Type B pancreatic cell (in vitro differentiated cells): ENCODE results near the gene TUFM. TPM values are rescaled to one million over a fixed set of nuclear protein-coding genes. Genes with fewer than 3 reads are reported as not detected.

ENCODE experiments used
- DNase-seq: peaks from one replicate; pipeline ENCODE4 v3.0.0; 2021; ENCODE audit warnings: mixed read lengths; ENCODE audit not compliant: unreplicated experiment; ENCODE audit errors: extremely low spot score
- H3K27ac Mint-ChIP-seq: 2 replicates; pipeline ENCODE4 v1.8.0; 2021; ENCODE audit warnings: mild to moderate bottlenecking, mixed read lengths
- H3K27me3 Mint-ChIP-seq: 2 replicates; pipeline ENCODE4 v1.8.0; 2021; ENCODE audit warnings: mixed read lengths
- H3K36me3 Mint-ChIP-seq: 2 replicates; pipeline ENCODE4 v1.8.0; 2021; ENCODE audit warnings: mixed read lengths
- H3K4me1 Mint-ChIP-seq: one replicate; pipeline ENCODE4 v1.8.0; 2021; ENCODE audit warnings: mixed read lengths; ENCODE audit not compliant: unreplicated experiment
- H3K4me3 Mint-ChIP-seq: 2 replicates; pipeline ENCODE4 v1.8.0; 2021; ENCODE audit warnings: mild to moderate bottlenecking, mixed read lengths
- H3K9me3 Mint-ChIP-seq: 2 replicates; pipeline ENCODE4 v1.8.0; 2021; ENCODE audit warnings: mixed read lengths
- CTCF ChIP-seq: fragments of 200-600 bp; sonication (generic); conservative IDR thresholded peaks from 2 replicates; pipeline ENCODE4 v1.5.0; 2021; ENCODE audit warnings: antibody characterized with exemption, mild to moderate bottlenecking
- total RNA-seq: library from RNA; stranded (reverse); gene quantifications from 2 replicates; pipeline ENCODE4 v1.2.1, GENCODE V29; 2021; ENCODE audit warnings: low replicate concordance

TUFM gene
- total RNA-seq, 1 donor from 2014 or later: 182 TPM

- peak overlapping the region; percentile 96 for H3K27ac Mint-ChIP-seq
- peaks cover 20% of the 10 kb centered on the region for H3K4me1 Mint-ChIP-seq
- no peak for DNase-seq
- H3K27me3 Mint-ChIP-seq: no peaks in the 10 kb centered on the region
- peak overlapping the region; percentile 98 for H3K4me3 Mint-ChIP-seq
- peaks cover 11% of the 10 kb centered on the region for H3K36me3 Mint-ChIP-seq
- no peak for TF ChIP-seq CTCF
- no peaks in the 10 kb centered on the region for H3K9me3 Mint-ChIP-seq
Measured at GRCh38 chr16:28845761-28846079, 428 bp downstream of the TUFM start.

GRCh38 chr16:28845293-28845692, 855 bp downstream of the TUFM start:
- no peak for TF ChIP-seq CTCF
- Mint-ChIP-seq H3K4me1 (peaks cover 20% of the 10 kb centered on the region), H3K27ac (peak overlapping the region; percentile 96), H3K4me3 (peak overlapping the region; percentile 98), H3K9me3 (no peaks in the 10 kb centered on the region), H3K27me3 (no peaks in the 10 kb centered on the region), H3K36me3 (peaks cover 11% of the 10 kb centered on the region)
- DNase-seq: no peak

- Mint-ChIP-seq H3K36me3 (peaks cover 11% of the 10 kb centered on the region), H3K27me3 (no peaks in the 10 kb centered on the region), H3K4me1 (peaks cover 20% of the 10 kb centered on the region), H3K9me3 (no peaks in the 10 kb centered on the region), H3K4me3 (peak overlapping the region; percentile 98), H3K27ac (peak overlapping the region; percentile 96)
- DNase-seq: no peak
- no peak for TF ChIP-seq CTCF
Measured at GRCh38 chr16:28844226-28844885, 1.8 kb downstream of the TUFM start.

GRCh38 chr16:28843766-28844165, 2.4 kb downstream of the TUFM start:
- H3K4me1 Mint-ChIP-seq: peaks cover 20% of the 10 kb centered on the region
- TF ChIP-seq CTCF: no peak
- no peaks in the 10 kb centered on the region for H3K27me3 Mint-ChIP-seq
- H3K4me3 Mint-ChIP-seq: no peak overlapping the region
- DNase-seq: no peak
- H3K9me3 Mint-ChIP-seq: no peaks in the 10 kb centered on the region
- peaks cover 11% of the 10 kb centered on the region for H3K36me3 Mint-ChIP-seq
- H3K27ac Mint-ChIP-seq: no peak overlapping the region

- no peak for DNase-seq
- Mint-ChIP-seq H3K27ac (peak overlapping the region; percentile 46), H3K27me3 (no peaks in the 10 kb centered on the region), H3K4me1 (peaks cover 20% of the 10 kb centered on the region), H3K4me3 (peak overlapping the region; percentile 67), H3K36me3 (peaks cover 20% of the 10 kb centered on the region), H3K9me3 (no peaks in the 10 kb centered on the region)
- no peak for TF ChIP-seq CTCF
Measured at GRCh38 chr16:28842696-28843095, 3.5 kb downstream of the TUFM start.

- no peak overlapping the region for H3K4me3 Mint-ChIP-seq
- TF ChIP-seq CTCF: no peak
- no peaks in the 10 kb centered on the region for H3K27me3 Mint-ChIP-seq
- H3K9me3 Mint-ChIP-seq: no peaks in the 10 kb centered on the region
- DNase-seq: no peak
- peaks cover under 1% of the 10 kb centered on the region for H3K4me1 Mint-ChIP-seq
- no peak overlapping the region for H3K27ac Mint-ChIP-seq
- peaks cover 18% of the 10 kb centered on the region for H3K36me3 Mint-ChIP-seq
Measured at GRCh38 chr16:28839899-28840298, 6.2 kb downstream of the TUFM start.
